Smooth muscle cell (in vitro differentiated cells): Measurements from ENCODE around the gene FAM171A2. TPM values are rescaled to one million over a fixed set of nuclear protein-coding genes. Genes with fewer than 3 reads are reported as not detected.

Experiments used
- DNase-seq: peaks from one replicate; lab custom pipeline; 2025; ENCODE audit not compliant: unreplicated experiment; lab: John Stamatoyannopoulos, UW
- H2AFZ ChIP-seq: fragments of 200-600 bp; sonication (generic); 2 replicates; pipeline ENCODE4 v1.6.0; 2016; ENCODE audit warnings: antibody characterized with exemption, low read depth, mild to moderate bottlenecking
- H3F3A ChIP-seq: fragments of 200-600 bp; sonication (generic); 2 replicates; pipeline ENCODE4 v1.6.0; 2017; ENCODE audit warnings: antibody characterized with exemption, low read depth
- H3K27ac ChIP-seq: fragments of 200-600 bp; sonication (generic); 2 replicates; pipeline ENCODE4 v1.5.1; 2016; ENCODE audit warnings: low read depth, mild to moderate bottlenecking
- H3K27me3 ChIP-seq: fragments of 200-600 bp; sonication (generic); 2 replicates; pipeline ENCODE4 v1.6.1; 2016; ENCODE audit warnings: low read depth, mild to moderate bottlenecking
- H3K36me3 ChIP-seq: fragments of 200-600 bp; sonication (generic); 2 replicates; pipeline ENCODE4 v1.5.1; 2016; ENCODE audit warnings: low read depth
- H3K4me1 ChIP-seq: fragments of 200-600 bp; sonication (generic); 2 replicates; pipeline ENCODE4 v1.5.1; 2016; ENCODE audit warnings: low read depth
- H3K4me2 ChIP-seq: fragments of 200-600 bp; sonication (generic); 2 replicates; pipeline ENCODE4 v1.6.0; 2016; ENCODE audit warnings: mild to moderate bottlenecking
- H3K4me3 ChIP-seq: fragments of 200-600 bp; sonication (generic); 2 replicates; pipeline ENCODE4 v1.5.1; 2016; ENCODE audit warnings: mild to moderate bottlenecking
- H3K79me2 ChIP-seq: fragments of 200-600 bp; sonication (generic); 2 replicates; pipeline ENCODE4 v1.6.0; 2016; ENCODE audit warnings: low read depth, mild to moderate bottlenecking
- H3K9ac ChIP-seq: fragments of 200-600 bp; sonication (generic); 2 replicates; pipeline ENCODE4 v1.6.0; 2016; ENCODE audit warnings: low read depth
- H3K9me3 ChIP-seq: fragments of 200-600 bp; sonication (generic); replicated peaks from 2 replicates; pipeline ENCODE4 v1.5.1; 2016; ENCODE audit warnings: low read depth
- H4K20me1 ChIP-seq: fragments of 200-600 bp; sonication (generic); 2 replicates; pipeline ENCODE4 v1.6.0; 2016; ENCODE audit warnings: low read depth
- CTCF ChIP-seq: fragments of 200-600 bp; sonication (generic); IDR thresholded peaks from 2 replicates; pipeline ENCODE4 v1.5.1; 2017; ENCODE audit warnings: borderline replicate concordance, mild to moderate bottlenecking, antibody characterized with exemption; ENCODE audit not compliant: insufficient read depth, poor library complexity, severe bottlenecking
- WGBS: methylation state at CpG from one replicate; pipeline ENCODE4 v1.1.7; 2016; ENCODE audit warnings: low lambda C conversion rate; 5-methylcytosine and 5-hydroxymethylcytosine counted together
- polyA plus RNA-seq: library from polyadenylated mRNA; unstranded; fragments of >200 nt; fragmentation: Nextera tagmentation; extraction: Ambion mirVana; gene quantifications from 2 replicates; pipeline ENCODE4 v1.2.1, GENCODE V29; 2016
- total RNA-seq: library from RNA; depleted of rRNA; stranded (reverse); fragments of >200 nt; gene quantifications from 2 replicates; pipeline ENCODE4 v1.2.3, GENCODE V29; 2014

The FAM171A2 gene
- total and polyA plus RNA-seq, 2 experiments from 2014 or later = 28.4 to 31.5 TPM

- Histone ChIP-seq H3K36me3 (no peaks in the 10 kb centered on the region), H3K9me3 (no peaks in the 10 kb centered on the region), H2AFZ (no peak overlapping the region), H3K27ac (no peak overlapping the region), H3F3A (peaks cover 8% of the 10 kb centered on the region), H3K9ac (no peak overlapping the region), H3K4me1 (peaks cover 25% of the 10 kb centered on the region), H3K27me3 (no peaks in the 10 kb centered on the region), H3K79me2 (peaks cover 12% of the 10 kb centered on the region), H3K4me3 (peak overlapping the region; percentile 99), H4K20me1 (peaks cover 51% of the 10 kb centered on the region), H3K4me2 (peak overlapping the region; percentile 94)
- TF ChIP-seq CTCF = no peak
- WGBS = 60% methylated on average over 9 of the region's 11 CpGs
- DNase-seq = no peak
Measured at GRCh38 chr17:44361292-44362260, 2.1 kb downstream of the FAM171A2 start.

GRCh38 chr17:44360826-44361225 lies 2.8 kb downstream of the FAM171A2 start:
- Histone ChIP-seq H3K27me3 (no peaks in the 10 kb centered on the region), H3K9me3 (no peaks in the 10 kb centered on the region), H3K4me3 (no peak overlapping the region), H3F3A (peaks cover 8% of the 10 kb centered on the region), H3K27ac (no peak overlapping the region), H3K79me2 (peaks cover 12% of the 10 kb centered on the region), H3K36me3 (no peaks in the 10 kb centered on the region), H3K4me2 (peak overlapping the region; percentile 94), H3K9ac (no peak overlapping the region), H2AFZ (no peak overlapping the region), H4K20me1 (peaks cover 51% of the 10 kb centered on the region), H3K4me1 (peaks cover 25% of the 10 kb centered on the region)
- no peak for DNase-seq
- WGBS = 52% methylated on average over 5 of the region's 5 CpGs
- no peak for TF ChIP-seq CTCF

- Histone ChIP-seq H3K36me3 (no peaks in the 10 kb centered on the region), H3K9ac (no peak overlapping the region), H3K27me3 (no peaks in the 10 kb centered on the region), H3K4me2 (peak overlapping the region; percentile 94), H3K27ac (no peak overlapping the region), H3K9me3 (no peaks in the 10 kb centered on the region), H3K4me1 (peaks cover 25% of the 10 kb centered on the region), H3F3A (peaks cover 12% of the 10 kb centered on the region), H3K79me2 (peaks cover 12% of the 10 kb centered on the region), H2AFZ (no peak overlapping the region), H3K4me3 (no peak overlapping the region), H4K20me1 (peaks cover 51% of the 10 kb centered on the region)
- no peak for DNase-seq
- WGBS = 74% methylated on average over 6 of the region's 6 CpGs
- TF ChIP-seq CTCF = no peak
Measured at GRCh38 chr17:44360144-44360533, 3.5 kb downstream of the FAM171A2 start.
